IMR-90 (cell line): Measurements from ENCODE around the gene FBXW8.

Experiments used
- BHLHE40 ChIP-seq: fragments of 150-350 bp; IDR thresholded peaks from 2 replicates; pipeline ENCODE4 v1.6.1; 2016; ENCODE audit warnings: mild to moderate bottlenecking, low read depth, low read length
- CHD1 ChIP-seq: IDR thresholded peaks from 2 replicates; pipeline ENCODE4 v1.6.1; 2012; ENCODE audit warnings: low read depth, low read length, improper control_type of control experiment
- MAZ ChIP-seq: IDR thresholded peaks from 2 replicates; pipeline ENCODE4 v1.6.1; 2012; ENCODE audit warnings: low read depth, mild to moderate bottlenecking, low read length, improper control_type of control experiment, moderate library complexity, borderline replicate concordance
- MXI1 ChIP-seq: IDR thresholded peaks from 2 replicates; pipeline ENCODE4 v1.6.1; 2012; ENCODE audit warnings: low read depth, mild to moderate bottlenecking, low read length, moderate library complexity, borderline replicate concordance
- POLR2A ChIP-seq: IDR thresholded peaks from 2 replicates; pipeline ENCODE4 v1.6.1; 2012; ENCODE audit warnings: mild to moderate bottlenecking, low read depth, low read length
- RAD21 ChIP-seq: IDR thresholded peaks from 2 replicates; pipeline ENCODE4 v1.6.1; 2012; ENCODE audit warnings: low read length, improper control_type of control experiment
- RCOR1 ChIP-seq: IDR thresholded peaks from 2 replicates; pipeline ENCODE4 v1.6.1; 2012; ENCODE audit warnings: mild to moderate bottlenecking, low read length, improper control_type of control experiment; ENCODE audit not compliant: insufficient replicate concordance
- RFX5 ChIP-seq: IDR thresholded peaks from 2 replicates; pipeline ENCODE4 v1.8.0; 2012; ENCODE audit warnings: low read depth, mild to moderate bottlenecking, low read length, moderate library complexity
- TF ChIP-seq, protein P1 (sequence below): conservative IDR thresholded peaks from 2 replicates; pipeline ENCODE4 v1.5.1; 2012; ENCODE audit warnings: mild to moderate bottlenecking, low read depth, low read length, improper control_type of control experiment
- TF ChIP-seq, protein P2 (sequence below): fragments of 150-350 bp; IDR thresholded peaks from 2 replicates; pipeline ENCODE4 v1.6.1; 2016; ENCODE audit warnings: low read depth, mild to moderate bottlenecking, low read length, moderate library complexity, borderline replicate concordance

DNA sequence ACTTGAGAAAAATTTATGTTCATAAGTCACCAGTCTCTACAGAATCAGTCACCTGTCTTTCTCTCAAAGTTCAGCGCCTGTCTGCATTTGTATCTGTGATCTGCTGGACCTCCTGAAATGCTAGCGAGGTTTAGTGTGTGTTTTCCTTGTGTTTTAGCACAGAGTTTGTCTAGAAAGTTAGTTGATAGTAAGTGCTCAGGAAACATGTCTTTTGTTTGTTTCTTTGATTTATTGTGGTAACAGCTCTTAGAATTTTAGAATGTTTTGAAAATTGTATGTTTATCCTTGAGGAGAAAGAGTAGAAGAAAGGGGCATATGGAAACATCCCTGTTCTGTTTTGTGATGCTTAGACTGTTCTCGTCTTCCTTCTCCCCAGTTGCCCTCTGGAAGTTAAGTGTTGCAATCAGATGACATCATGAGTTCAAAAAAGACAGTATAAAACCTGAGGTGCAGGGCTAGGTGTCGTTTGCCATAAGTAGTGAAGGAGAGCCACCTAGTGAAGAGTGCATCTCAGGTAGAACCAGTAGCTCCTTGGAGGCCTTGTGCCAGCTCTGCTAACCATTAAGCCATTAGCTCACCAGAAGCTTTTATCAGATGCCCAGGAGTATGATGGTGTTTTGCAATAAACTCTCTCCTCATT, 44.8 kb downstream of the FBXW8 start:
- TF ChIP-seq POLR2A (no peak), RCOR1 (no peak), RAD21 (no peak), RFX5 (no peak), CHD1 (no peak), MXI1 (no peak), BHLHE40 (no peak), MAZ (no peak)
- TF ChIP-seq, protein P1, sequence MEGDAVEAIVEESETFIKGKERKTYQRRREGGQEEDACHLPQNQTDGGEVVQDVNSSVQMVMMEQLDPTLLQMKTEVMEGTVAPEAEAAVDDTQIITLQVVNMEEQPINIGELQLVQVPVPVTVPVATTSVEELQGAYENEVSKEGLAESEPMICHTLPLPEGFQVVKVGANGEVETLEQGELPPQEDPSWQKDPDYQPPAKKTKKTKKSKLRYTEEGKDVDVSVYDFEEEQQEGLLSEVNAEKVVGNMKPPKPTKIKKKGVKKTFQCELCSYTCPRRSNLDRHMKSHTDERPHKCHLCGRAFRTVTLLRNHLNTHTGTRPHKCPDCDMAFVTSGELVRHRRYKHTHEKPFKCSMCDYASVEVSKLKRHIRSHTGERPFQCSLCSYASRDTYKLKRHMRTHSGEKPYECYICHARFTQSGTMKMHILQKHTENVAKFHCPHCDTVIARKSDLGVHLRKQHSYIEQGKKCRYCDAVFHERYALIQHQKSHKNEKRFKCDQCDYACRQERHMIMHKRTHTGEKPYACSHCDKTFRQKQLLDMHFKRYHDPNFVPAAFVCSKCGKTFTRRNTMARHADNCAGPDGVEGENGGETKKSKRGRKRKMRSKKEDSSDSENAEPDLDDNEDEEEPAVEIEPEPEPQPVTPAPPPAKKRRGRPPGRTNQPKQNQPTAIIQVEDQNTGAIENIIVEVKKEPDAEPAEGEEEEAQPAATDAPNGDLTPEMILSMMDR: no peak
- TF ChIP-seq, protein P2, sequence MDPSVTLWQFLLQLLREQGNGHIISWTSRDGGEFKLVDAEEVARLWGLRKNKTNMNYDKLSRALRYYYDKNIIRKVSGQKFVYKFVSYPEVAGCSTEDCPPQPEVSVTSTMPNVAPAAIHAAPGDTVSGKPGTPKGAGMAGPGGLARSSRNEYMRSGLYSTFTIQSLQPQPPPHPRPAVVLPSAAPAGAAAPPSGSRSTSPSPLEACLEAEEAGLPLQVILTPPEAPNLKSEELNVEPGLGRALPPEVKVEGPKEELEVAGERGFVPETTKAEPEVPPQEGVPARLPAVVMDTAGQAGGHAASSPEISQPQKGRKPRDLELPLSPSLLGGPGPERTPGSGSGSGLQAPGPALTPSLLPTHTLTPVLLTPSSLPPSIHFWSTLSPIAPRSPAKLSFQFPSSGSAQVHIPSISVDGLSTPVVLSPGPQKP: no peak
